Measurements from ENCODE around the gene PTGDR. TPM values are rescaled to one million over a fixed set of nuclear protein-coding genes. Genes with fewer than 3 reads are reported as not detected.

PTGDR gene
- total RNA-seq, 1 donor from 2014 or later: not detected

GRCh38 chr14:52303236-52303635 lies 35.7 kb downstream of the PTGDR start:
- Histone ChIP-seq H3K79me2 (ENCODE audit: insufficient read depth, low read length) (no peaks in the 10 kb centered on the region), H3K9me3 (ENCODE audit: insufficient read depth, low read depth, low read length) (no peaks in the 10 kb centered on the region), H2AFZ (ENCODE audit: low read depth, low read length) (no peak overlapping the region), H3K9ac (ENCODE audit: low read length) (no peak overlapping the region), H3K27me3 (ENCODE audit: insufficient read depth, low read length) (peaks cover 3% of the 10 kb centered on the region), H4K20me1 (ENCODE audit: insufficient read depth, low read length) (no peaks in the 10 kb centered on the region), H3K4me2 (ENCODE audit: low read length) (no peak overlapping the region), H3K4me1 (ENCODE audit: insufficient read depth, low read length) (no peaks in the 10 kb centered on the region), H3K27ac (ENCODE audit: low read depth, low read length) (no peak overlapping the region), H3K4me3 (ENCODE audit: insufficient read depth, low read depth, low read length) (no peak overlapping the region), H3K36me3 (ENCODE audit: insufficient read depth, low read length) (no peaks in the 10 kb centered on the region)
- no peak for TF ChIP-seq CTCF (IDR thresholded peaks at IDR 0.05; ENCODE audit: insufficient read depth, low read depth, low read length)
- no peak for TF ChIP-seq EZH2 (IDR thresholded peaks at IDR 0.05; ENCODE audit: insufficient read depth, low read length)
- Mint-ChIP-seq H3K27ac (ENCODE audit: unreplicated experiment) (no peak overlapping the region), H3K36me3 (ENCODE audit: low read depth, unreplicated experiment) (no peaks in the 10 kb centered on the region), H3K4me3 (ENCODE audit: unreplicated experiment) (no peak overlapping the region), H3K9me3 (ENCODE audit: unreplicated experiment) (peaks cover 3% of the 10 kb centered on the region), H3K4me1 (ENCODE audit: low read depth, unreplicated experiment) (no peaks in the 10 kb centered on the region), H3K27me3 (ENCODE audit: low read depth, unreplicated experiment) (peaks cover 18% of the 10 kb centered on the region)
- FAIRE-seq (no peak), DNase-seq (ENCODE audit: low read depth) (no peak)

GRCh38 chr14:52304248-52304904 lies 36.9 kb downstream of the PTGDR start:
- Histone ChIP-seq H3K9ac (ENCODE audit: low read length) (no peak overlapping the region), H2AFZ (ENCODE audit: low read depth, low read length) (no peak overlapping the region), H3K4me1 (ENCODE audit: insufficient read depth, low read length) (no peaks in the 10 kb centered on the region), H3K4me2 (ENCODE audit: low read length) (no peak overlapping the region), H4K20me1 (ENCODE audit: insufficient read depth, low read length) (no peaks in the 10 kb centered on the region), H3K4me3 (ENCODE audit: insufficient read depth, low read depth, low read length) (no peak overlapping the region), H3K36me3 (ENCODE audit: insufficient read depth, low read length) (no peaks in the 10 kb centered on the region), H3K27ac (ENCODE audit: low read depth, low read length) (no peak overlapping the region), H3K79me2 (ENCODE audit: insufficient read depth, low read length) (no peaks in the 10 kb centered on the region), H3K9me3 (ENCODE audit: insufficient read depth, low read depth, low read length) (no peaks in the 10 kb centered on the region), H3K27me3 (ENCODE audit: insufficient read depth, low read length) (peaks cover 3% of the 10 kb centered on the region)
- Mint-ChIP-seq H3K4me1 (ENCODE audit: low read depth, unreplicated experiment) (no peaks in the 10 kb centered on the region), H3K27ac (ENCODE audit: unreplicated experiment) (no peak overlapping the region), H3K36me3 (ENCODE audit: low read depth, unreplicated experiment) (no peaks in the 10 kb centered on the region), H3K27me3 (ENCODE audit: low read depth, unreplicated experiment) (peaks cover 18% of the 10 kb centered on the region), H3K4me3 (ENCODE audit: unreplicated experiment) (no peak overlapping the region), H3K9me3 (ENCODE audit: unreplicated experiment) (peaks cover 3% of the 10 kb centered on the region)
- TF ChIP-seq CTCF (IDR thresholded peaks at IDR 0.05; ENCODE audit: insufficient read depth, low read depth, low read length): no peak
- no peak for TF ChIP-seq EZH2 (IDR thresholded peaks at IDR 0.05; ENCODE audit: insufficient read depth, low read length)
- FAIRE-seq (no peak), DNase-seq (ENCODE audit: low read depth) (peak; percentile 25)

- no peaks in the 10 kb centered on the region for H3K4me1 ChIP-seq (ENCODE audit: insufficient read depth, low read length)
- Mint-ChIP-seq H3K27me3 (ENCODE audit: low read depth, unreplicated experiment) (peaks cover 22% of the 10 kb centered on the region), H3K9me3 (ENCODE audit: unreplicated experiment) (peaks cover 5% of the 10 kb centered on the region), H3K36me3 (ENCODE audit: low read depth, unreplicated experiment) (no peaks in the 10 kb centered on the region), H3K4me3 (ENCODE audit: unreplicated experiment) (no peak overlapping the region), H3K4me1 (ENCODE audit: low read depth, unreplicated experiment) (no peaks in the 10 kb centered on the region), H3K27ac (ENCODE audit: unreplicated experiment) (no peak overlapping the region)
- no peak for TF ChIP-seq CTCF (IDR thresholded peaks at IDR 0.05; ENCODE audit: insufficient read depth, low read depth, low read length)
- TF ChIP-seq EZH2 (IDR thresholded peaks at IDR 0.05; ENCODE audit: insufficient read depth, low read length): no peak
- no peaks in the 10 kb centered on the region for H4K20me1 ChIP-seq (ENCODE audit: insufficient read depth, low read length)
- no peaks in the 10 kb centered on the region for H3K36me3 ChIP-seq (ENCODE audit: insufficient read depth, low read length)
- peaks cover 3% of the 10 kb centered on the region for H3K27me3 ChIP-seq (ENCODE audit: insufficient read depth, low read length)
- no peak overlapping the region for H3K27ac ChIP-seq (ENCODE audit: low read depth, low read length)
- no peak for DNase-seq (ENCODE audit: low read depth)
- no peak overlapping the region for H3K4me2 ChIP-seq (ENCODE audit: low read length)
- FAIRE-seq: no peak
- H3K9ac ChIP-seq (ENCODE audit: low read length): no peak overlapping the region
- H2AFZ ChIP-seq (ENCODE audit: low read depth, low read length): no peak overlapping the region
- no peak overlapping the region for H3K4me3 ChIP-seq (ENCODE audit: insufficient read depth, low read depth, low read length)
- H3K9me3 ChIP-seq (ENCODE audit: insufficient read depth, low read depth, low read length): no peaks in the 10 kb centered on the region
- H3K79me2 ChIP-seq (ENCODE audit: insufficient read depth, low read length): no peaks in the 10 kb centered on the region
Observed at GRCh38 chr14:52305014-52305413, 37.5 kb downstream of the PTGDR start.
